GOT3 (cell line): ENCODE data around the gene BTG4.

Experiments used
- DNase-seq: peaks from one replicate; lab custom pipeline; 2025; ENCODE audit warnings: mixed read lengths; lab: John Stamatoyannopoulos, UW

The BTG4 gene

DNA sequence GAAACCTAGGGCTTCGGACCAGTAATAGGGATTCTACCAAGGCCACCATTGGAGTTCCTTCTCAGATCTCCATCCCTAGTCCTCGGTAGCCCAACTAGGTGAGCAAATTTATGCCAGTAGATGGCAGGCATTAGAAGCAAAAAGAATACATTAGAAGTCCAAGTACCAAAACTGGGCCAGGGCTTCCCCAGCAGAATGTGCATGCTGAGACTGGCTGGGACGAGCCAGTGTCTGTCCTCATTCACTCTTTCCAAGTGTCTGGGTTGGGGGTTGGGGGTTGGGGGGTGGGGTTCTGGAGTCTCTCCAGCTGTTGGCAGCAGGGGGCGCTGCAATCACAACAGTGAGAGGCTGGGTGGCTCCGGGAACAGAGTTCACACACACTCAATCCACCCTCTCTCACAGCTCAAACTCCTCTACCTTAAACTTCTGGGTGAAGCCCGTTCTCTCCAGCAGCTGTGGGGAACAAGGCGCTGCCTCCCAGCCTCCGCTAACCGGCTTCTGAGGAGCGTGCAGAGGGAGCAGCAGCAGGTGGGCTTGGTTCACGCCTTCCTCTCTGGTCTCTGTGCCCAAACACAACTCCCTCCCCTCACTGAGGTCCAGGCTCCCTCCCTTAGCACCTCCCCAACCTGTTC is 57.5 kb downstream of the BTG4 start:
- no peak for DNase-seq

DNA sequence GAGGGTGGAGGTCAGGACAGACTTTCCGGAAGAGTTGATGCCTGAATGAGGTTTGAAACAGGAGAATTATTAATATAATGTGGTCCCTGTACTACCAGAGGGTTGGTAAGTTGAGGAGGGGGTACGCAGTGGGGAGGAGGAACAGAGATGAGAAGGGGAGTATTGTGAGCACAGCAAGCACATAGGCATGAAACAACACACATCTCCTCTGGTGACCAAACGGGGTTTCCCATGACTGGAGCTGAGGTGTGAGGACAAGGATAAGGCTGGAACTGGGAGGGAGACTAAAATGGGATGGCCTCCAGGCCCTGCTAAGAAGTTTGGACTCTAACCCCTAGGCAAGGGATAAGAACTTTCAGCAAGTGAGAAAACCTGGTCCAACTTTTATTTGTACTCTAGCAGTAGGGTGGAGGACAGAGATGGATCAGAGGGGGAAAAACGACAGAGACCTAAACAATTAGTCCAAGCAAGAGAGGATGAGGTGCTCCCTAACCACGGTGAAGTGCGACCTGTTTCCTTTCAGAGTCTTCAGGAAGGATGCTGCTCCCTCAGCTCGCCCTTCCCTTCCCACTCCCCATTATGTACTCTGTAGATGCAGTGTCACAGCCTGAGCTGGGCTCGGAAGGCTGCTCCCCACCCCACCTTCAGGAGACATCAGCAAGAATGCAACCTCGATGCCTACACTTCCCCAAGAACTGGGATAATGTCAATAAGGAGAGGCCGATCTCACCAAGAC is 59.2 kb downstream of the BTG4 start:
- no peak for DNase-seq

DNA sequence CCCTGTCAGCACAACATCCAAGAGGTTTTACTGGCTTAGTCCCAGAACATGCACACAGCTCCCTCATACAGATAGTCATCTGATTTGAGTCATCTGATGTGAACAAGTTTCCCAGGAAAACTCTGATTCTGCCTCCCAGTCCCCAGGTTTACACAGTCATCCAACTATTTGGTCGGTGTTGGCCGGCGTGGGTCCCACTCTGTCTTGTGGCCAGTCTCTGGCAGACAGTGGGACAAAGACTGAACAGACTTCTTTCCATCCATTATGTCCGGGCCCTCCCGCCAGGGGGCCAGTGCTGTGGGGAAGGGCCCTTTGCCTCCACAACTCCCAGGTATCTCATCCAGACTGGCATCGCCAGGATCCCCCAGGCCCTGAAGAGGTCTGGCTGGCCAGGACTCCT is 60.0 kb downstream of the BTG4 start:
- no peak for DNase-seq

DNA sequence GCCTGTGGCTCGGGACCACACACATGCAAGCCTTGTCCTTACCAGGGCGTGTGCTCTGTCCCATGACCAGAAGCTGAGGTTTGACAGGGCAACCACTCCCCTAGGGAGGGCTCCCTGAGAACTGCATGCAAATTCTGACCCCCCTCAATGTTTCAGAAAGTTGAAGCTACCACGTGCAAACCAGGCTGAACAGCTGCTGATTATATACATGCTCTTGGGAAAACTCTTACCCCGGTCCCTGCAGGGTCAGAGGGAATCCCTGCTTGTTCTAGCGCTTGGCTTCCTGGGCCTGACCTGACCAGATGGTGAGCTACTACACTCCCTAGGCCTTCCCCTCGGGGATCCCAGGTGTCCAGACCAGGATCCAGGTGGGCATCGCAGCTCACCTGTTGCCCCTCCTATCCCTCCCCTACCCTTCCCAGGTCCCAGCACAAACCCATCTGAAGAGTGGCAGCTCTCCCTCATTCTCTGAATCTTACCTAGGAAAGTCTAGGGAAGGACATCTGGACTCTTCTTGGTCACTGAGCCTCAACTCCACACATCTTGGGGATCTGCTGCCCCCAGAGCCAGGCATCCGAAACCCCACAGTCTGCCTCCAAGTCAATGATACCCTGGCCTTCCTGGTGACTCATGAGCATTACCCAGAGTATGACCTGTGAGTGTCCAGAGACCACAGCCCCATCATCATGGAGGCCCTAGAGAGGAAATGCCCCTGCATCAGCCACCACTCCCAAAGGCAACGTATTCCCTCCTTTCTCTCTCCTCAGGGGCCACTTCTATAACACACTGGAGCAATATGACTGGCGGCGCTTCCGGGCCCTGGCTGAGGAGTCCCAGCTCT is 61.5 kb downstream of the BTG4 start:
- DNase-seq, result no peak

DNA sequence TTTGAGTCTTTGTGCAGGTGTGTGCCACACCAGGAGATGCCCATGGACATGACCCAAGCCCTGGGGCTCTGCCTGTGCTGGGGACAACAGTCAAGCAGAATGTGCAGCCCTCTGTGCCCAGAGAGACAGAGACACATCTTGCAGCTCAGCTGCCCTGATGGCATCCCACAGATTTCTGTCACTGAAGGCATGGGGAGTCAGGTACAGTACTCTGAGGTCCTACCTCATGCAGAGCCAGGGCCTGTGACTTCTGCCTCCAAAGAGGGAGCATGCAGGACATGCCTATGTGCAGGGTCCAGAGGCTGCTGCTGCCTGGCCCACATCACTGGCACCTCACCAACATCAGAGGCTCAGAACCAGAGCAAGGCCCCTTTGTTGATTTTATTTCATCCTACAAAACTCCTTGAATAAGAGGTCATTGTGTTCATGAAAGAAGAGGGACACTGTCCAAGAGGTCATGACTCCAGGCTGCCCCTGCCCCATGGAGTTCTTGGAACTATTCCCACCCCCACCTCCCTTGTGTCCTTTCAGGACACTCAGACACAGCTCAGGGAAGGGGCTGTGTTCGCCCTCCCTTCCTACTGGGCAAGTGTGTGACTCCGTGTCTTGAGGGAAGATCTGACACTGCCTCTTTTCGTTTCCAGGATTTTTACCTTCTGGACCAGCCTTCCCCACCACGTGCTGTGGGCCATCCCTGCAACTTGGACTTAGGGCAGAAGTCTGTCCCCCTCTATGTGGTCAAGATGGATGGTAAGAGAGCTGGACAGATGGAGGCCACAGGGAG is 62.3 kb downstream of the BTG4 start:
- no peak for DNase-seq

DNA sequence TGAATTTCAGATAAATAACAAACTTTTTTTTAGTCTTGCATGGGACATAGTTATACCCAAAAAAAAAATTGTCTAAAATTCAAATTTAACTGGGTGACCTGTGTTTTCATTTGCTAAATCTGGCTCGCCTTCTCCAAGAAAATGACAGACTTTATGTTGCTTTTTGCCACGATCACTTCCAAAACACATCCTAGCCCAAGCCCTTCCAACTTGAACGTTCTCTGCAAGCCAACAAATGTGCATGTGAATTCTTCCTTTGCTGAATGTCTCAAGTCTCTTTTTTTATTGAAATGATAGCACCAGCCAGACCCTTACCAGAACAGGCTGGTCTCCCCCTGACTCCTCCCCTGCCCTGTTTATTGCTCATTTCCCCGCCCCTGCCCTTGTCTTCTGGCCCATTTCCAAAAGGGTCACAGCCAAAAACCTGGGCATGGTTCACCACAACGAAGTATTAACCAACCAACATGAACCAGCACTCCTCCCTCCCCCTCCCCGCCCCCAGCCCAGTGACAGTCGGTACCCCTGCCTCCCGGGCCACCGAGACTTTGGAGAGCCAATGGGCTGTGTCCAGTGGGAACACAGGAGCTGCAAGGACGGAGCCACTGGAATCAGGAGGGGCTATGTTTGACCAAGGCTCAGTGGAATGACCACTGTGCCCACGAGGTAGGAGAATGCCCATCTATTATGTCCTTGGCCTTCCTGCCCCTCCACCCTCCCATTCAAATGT is 63.2 kb downstream of the BTG4 start:
- no peak for DNase-seq

DNA sequence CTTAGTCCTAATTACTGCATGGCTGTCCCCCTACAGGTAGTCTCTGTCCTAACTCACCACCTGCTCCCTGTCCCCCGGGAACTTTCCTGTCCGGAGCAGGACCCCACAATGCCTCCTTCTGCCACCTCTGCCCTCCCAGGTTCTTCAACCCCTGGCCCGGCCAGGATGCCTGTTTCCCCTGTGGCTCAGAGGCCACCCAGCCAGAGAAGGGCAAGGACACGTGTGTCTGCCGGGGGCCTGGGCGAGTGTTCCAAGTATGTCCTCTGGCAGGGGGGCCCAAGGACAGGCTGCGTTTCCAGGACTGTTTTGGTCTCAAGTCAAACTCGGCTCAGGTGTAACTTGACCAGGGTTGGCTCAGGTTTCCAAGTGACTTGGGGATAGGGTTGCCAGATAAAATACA is 63.8 kb downstream of the BTG4 start:
- DNase-seq, result no peak

DNA sequence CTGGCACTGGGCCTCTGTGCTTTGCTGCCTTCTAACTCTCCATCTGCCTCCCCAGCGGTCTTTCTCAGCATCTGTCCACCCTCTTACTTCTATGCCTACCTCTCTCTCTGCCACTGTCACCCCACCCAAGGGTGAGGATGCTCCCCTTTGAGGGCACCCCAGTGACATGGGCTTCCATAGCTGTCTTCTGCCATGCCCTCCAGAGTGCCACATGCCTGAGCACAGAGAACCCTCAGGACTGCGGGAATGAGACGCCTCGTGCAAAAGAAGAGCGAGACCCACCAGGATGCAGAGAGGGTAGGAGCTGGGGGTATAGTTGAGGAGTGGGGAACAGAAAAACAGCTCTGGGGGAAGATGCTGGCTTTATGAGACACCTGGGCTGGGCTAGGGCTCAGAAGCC is 64.3 kb downstream of the BTG4 start:
- no peak for DNase-seq

DNA sequence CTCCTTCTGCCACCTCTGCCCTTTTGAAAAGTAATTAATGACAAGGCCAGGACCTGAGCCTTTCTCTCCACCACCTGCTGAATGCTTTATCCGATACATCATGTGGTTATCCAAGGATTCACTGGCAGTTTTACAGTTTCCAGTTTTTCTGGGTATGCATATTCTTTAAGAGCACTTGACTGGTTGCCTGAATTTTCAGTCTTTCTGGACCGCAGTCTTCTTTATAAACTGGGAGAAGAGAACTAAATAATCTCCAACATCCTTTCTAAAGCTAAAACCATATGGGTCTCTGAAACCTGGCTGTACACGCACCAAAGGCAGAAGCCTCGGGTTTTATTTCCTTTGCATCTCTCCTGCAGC is 65.1 kb downstream of the BTG4 start:
- DNase-seq, result no peak

DNA sequence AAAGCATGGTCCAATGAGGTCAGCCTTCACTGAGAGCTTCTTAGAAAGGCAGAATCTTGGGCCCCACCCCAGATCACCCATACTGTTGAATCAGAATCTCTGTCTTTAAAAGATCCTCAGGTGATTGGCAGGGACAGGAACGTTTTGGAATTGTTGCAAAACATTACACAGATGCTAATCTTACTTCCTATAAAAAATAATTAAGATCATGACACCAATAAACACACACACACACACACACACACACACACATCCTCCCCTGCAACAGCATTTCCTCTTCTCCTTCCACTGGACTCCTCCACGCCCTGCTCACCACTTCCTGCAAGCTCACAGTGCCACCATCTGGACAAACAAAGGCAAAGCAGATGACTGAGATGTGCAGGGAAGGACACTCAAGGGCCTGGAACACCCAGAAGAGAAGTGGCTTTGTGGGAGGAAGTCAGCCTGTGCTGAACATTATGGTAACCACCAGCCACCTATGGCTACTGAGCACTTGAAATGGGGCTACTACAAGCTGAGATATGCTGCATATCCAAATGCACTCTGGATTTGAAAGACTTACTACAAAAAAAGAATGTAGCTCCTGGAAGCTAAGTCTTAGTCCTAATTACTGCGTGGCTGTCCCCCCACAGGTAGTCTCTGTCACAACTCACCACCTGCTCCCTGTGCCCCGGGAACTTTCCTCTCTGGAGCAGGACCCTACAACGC is 65.6 kb downstream of the BTG4 start:
- no peak for DNase-seq

DNA sequence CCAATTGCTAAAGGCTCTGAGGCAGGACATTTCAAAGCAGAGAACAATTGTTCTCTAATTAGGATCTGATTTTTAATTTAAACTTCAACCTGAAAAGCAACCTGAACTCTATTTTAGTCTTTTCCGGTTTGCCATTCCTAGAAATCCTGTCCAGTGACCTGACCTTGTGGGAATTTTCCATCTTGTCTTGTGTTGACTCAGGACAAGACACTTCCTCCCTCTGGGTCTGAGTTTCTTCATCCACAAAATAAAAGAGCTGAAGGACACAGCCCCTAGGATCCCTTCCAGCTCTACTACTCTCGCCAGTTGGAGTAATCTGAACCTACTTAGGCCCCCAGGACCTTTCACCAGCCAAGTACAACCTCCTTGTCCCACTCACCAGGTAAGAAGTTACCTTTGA is 66.6 kb downstream of the BTG4 start:
- no peak for DNase-seq
